Sigmoid colon (tissue), 7 donors: ENCODE measurements around the gene PHF5A. TPM values are rescaled to one million over a fixed set of nuclear protein-coding genes. Genes with fewer than 3 reads are reported as not detected.
A peak's percentile ranks its signal among the peaks of the same experiment; 100 is the strongest.

Experiments
- DNase-seq: peaks from one replicate; pipeline ENCODE4 v3.0.0-alpha.2; 2019
- H3K27ac ChIP-seq, 4 donors: fragments of 200-600 bp; sonication (generic); one replicate each; pipeline ENCODE4 v1.5.1; 2016 to 2019; ENCODE audit warnings: mild to moderate bottlenecking in 1 of 4
- H3K27me3 ChIP-seq, 3 donors: fragments of 200-600 bp; sonication (generic); one replicate each; pipeline ENCODE4 v1.5.1; 2019; ENCODE audit warnings: mild to moderate bottlenecking in 1 of 3
- H3K36me3 ChIP-seq, 4 donors: fragments of 200-600 bp; sonication (generic); one replicate each; pipeline ENCODE4 v1.5.1; 2016 to 2019
- H3K4me1 ChIP-seq, 4 donors: fragments of 200-600 bp; sonication (generic); one replicate each; pipeline ENCODE4 v1.5.1; 2017 to 2019
- H3K4me3 ChIP-seq, 4 donors: fragments of 200-600 bp; sonication (generic); one replicate each; pipeline ENCODE4 v1.5.1; 2017 to 2019; ENCODE audit warnings: mild to moderate bottlenecking in 2 of 4, moderate library complexity in 1 of 4
- H3K9me3 ChIP-seq, 4 donors: fragments of 200-600 bp in 3 of 4; sonication (generic) in 3 of 4; one replicate each; pipeline versions ENCODE4 v1.5.1 to v1.6.1; 2013 to 2019
- EP300 ChIP-seq, 4 donors: sonication (generic); formaldehyde crosslinking; IDR thresholded peaks; one replicate each; pipeline ENCODE4 v1.6.1; 2017; ENCODE audit warnings: antibody characterized with exemption in 4 of 4
- POLR2A ChIP-seq, 2 donors: fragments of 450-650 bp; IDR thresholded peaks; one replicate each; pipeline ENCODE4 v1.6.1; 2016; ENCODE audit warnings: antibody characterized with exemption in 2 of 2, mild to moderate bottlenecking in 2 of 2, moderate library complexity in 2 of 2
- POLR2AphosphoS5 ChIP-seq, 4 donors: sonication (generic); formaldehyde crosslinking; IDR thresholded peaks; one replicate each; pipeline ENCODE4 v1.6.1; 2017; ENCODE audit warnings: antibody characterized with exemption in 4 of 4
- whole genome bisulfite sequencing, 2 donors: extraction: QIAGEN DNeasy Blood & Tissue Kit; methylation state at CpG; one replicate each; pipeline ENCODE4 v1.1.7; 2013; 5-methylcytosine and 5-hydroxymethylcytosine counted together
- intact Hi-C: fragments of 100-400 bp; cut with DNase I; formaldehyde crosslinking; loops from one replicate; pipeline ENCODE4 v1.15.1; 2023
- polyA plus RNA-seq, 3 donors: library from polyadenylated mRNA; stranded (reverse); fragments of 200-250 nt; gene quantifications; one replicate each; pipeline ENCODE4 v1.2.3, GENCODE V29; 2013
- total RNA-seq, 4 donors: library from RNA; depleted of rRNA; stranded (reverse); fragments of >200 nt; gene quantifications; one replicate each; pipeline ENCODE4 v1.1.0, GENCODE V29; 2016
- donor health status: healthy with polysubstance abuse.
- donor health status: Bipolar disorder and iron deficiency.
- donor health status: healthy.

Gene PHF5A
- total and polyA plus RNA-seq, 7 donors = 31.9 to 59.6 (median 53.3) TPM

GRCh38 chr22:41410311-41410751 lies 58.2 kb downstream of the PHF5A start:
- Histone ChIP-seq H3K27me3 (no peaks in the 10 kb centered on the region), H3K4me1 (peaks cover 0 to 52% (median 48%) of the 10 kb centered on the region in 4 donors), H3K4me3 (no peak overlapping the region), H3K36me3 (no peaks in the 10 kb centered on the region), H3K9me3 (no peaks in the 10 kb centered on the region), H3K27ac (peak overlapping the region; percentile 93 to 98 (median 98))
- WGBS, 2 donors = 74 to 77% methylated on average over 7 of the region's 7 CpGs
- intact Hi-C loops = no loop called here
- peak; percentile 80 to 98 (median 94) for TF ChIP-seq EP300 (IDR thresholded peaks at IDR 0.05)
- peak; percentile 64 to 80 (median 74) for TF ChIP-seq POLR2AphosphoS5 (IDR thresholded peaks at IDR 0.05)
- no peak for TF ChIP-seq POLR2A (IDR thresholded peaks at IDR 0.05)
- DNase-seq = peak; percentile 88

Other genes starting within 250 kb of the PHF5A start
- 10 to 100 TPM in 3 of 4 donors, 1 to 10 TPM in 1; 3.3 to 25.5 (median 16.5) TPM for gene CHADL, start 227.8 kb downstream of the PHF5A start, total RNA-seq
- 1 to 10 TPM in 2 of 3 donors, under 1 TPM in 1; 0.46 to 4.2 (median 2.1) TPM for gene CHADL, start 227.8 kb downstream of the PHF5A start, polyA plus RNA-seq
- gene RANGAP1, start 182.5 kb downstream of the PHF5A start, total RNA-seq = 10 to 100 TPM; 24.5 to 41.3 (median 33.2) TPM
- gene RANGAP1, start 182.5 kb downstream of the PHF5A start, polyA plus RNA-seq = 10 to 100 TPM; 18.7 to 64.8 (median 19.8) TPM
- gene ZC3H7B, start 167.2 kb downstream of the PHF5A start, total RNA-seq = 10 to 100 TPM; 20.1 to 32.2 (median 25.8) TPM
- 10 to 100 TPM; 13.2 to 43.3 (median 15.7) TPM for gene ZC3H7B, start 167.2 kb downstream of the PHF5A start, polyA plus RNA-seq
- 10 to 100 TPM; 21.3 to 30.3 (median 24.8) TPM for gene TEF, start 86.8 kb downstream of the PHF5A start, total RNA-seq
- 10 to 100 TPM; 12.6 to 14.8 (median 14.4) TPM for gene TEF, start 86.8 kb downstream of the PHF5A start, polyA plus RNA-seq
- 10 to 100 TPM; 23.2 to 38.2 (median 31.8) TPM for gene TOB2, start 21.9 kb downstream of the PHF5A start, total RNA-seq
- 10 to 100 TPM; 13.2 to 31.9 (median 15.0) TPM for gene TOB2, start 21.9 kb downstream of the PHF5A start, polyA plus RNA-seq
- gene ACO2, start 425 bp upstream of the PHF5A start, total RNA-seq = 10 to 100 TPM; 67.3 to 90.3 (median 83.0) TPM
- gene ACO2, start 425 bp upstream of the PHF5A start, polyA plus RNA-seq = 100 to 1,000 TPM; 106 to 157 (median 127) TPM
- gene POLR3H, start 75.8 kb upstream of the PHF5A start, total RNA-seq = 10 to 100 TPM; 10.3 to 14.4 (median 12.2) TPM
- gene POLR3H, start 75.8 kb upstream of the PHF5A start, polyA plus RNA-seq = 10 to 100 TPM in 1 of 3 donors, 1 to 10 TPM in 2; 4.6 to 19.7 (median 7.2) TPM
- 10 to 100 TPM in 2 of 4 donors, 1 to 10 TPM in 2; 6.4 to 19.9 (median 10.6) TPM for gene CSDC2, start 92.3 kb upstream of the PHF5A start, total RNA-seq
- 1 to 10 TPM in 1 of 3 donors, under 1 TPM in 2; 0.46 to 1.2 (median 0.60) TPM for gene CSDC2, start 92.3 kb upstream of the PHF5A start, polyA plus RNA-seq
- gene PMM1, start 121.1 kb upstream of the PHF5A start, total RNA-seq = 10 to 100 TPM; 35.0 to 58.9 (median 43.6) TPM
- 100 to 1,000 TPM in 1 of 3 donors, 10 to 100 TPM in 2; 52.4 to 102 (median 67.3) TPM for gene PMM1, start 121.1 kb upstream of the PHF5A start, polyA plus RNA-seq
- 10 to 100 TPM; 11.0 to 29.1 (median 16.9) TPM for gene DESI1, start 152.4 kb upstream of the PHF5A start, total RNA-seq
- 10 to 100 TPM; 10.2 to 19.2 (median 12.5) TPM for gene DESI1, start 152.4 kb upstream of the PHF5A start, polyA plus RNA-seq
- 100 to 1,000 TPM; 143 to 220 (median 202) TPM for gene XRCC6, start 152.6 kb upstream of the PHF5A start, total RNA-seq
- gene XRCC6, start 152.6 kb upstream of the PHF5A start, polyA plus RNA-seq = 100 to 1,000 TPM; 141 to 203 (median 149) TPM
- gene SNU13, start 220.2 kb upstream of the PHF5A start, total RNA-seq = 100 to 1,000 TPM in 2 of 4 donors, 10 to 100 TPM in 2; 69.8 to 121 (median 99.0) TPM
- gene SNU13, start 220.2 kb upstream of the PHF5A start, polyA plus RNA-seq = 100 to 1,000 TPM; 103 to 146 (median 125) TPM
- gene MEI1, start 230.8 kb upstream of the PHF5A start, total RNA-seq = 1 to 10 TPM in 1 of 4 donors, under 1 TPM in 1, not detected in 2; 0.54 to 1.2 TPM
- 1 to 10 TPM in 2 of 3 donors, under 1 TPM in 1; 0.60 to 6.4 (median 1.4) TPM for gene MEI1, start 230.8 kb upstream of the PHF5A start, polyA plus RNA-seq